Measurements from ENCODE around the gene ILKAP.
A peak's percentile ranks its signal among the peaks of the same experiment; 100 is the strongest.
"Not testable (repeated sequence)": the region's sequence is repeated elsewhere in the genome, so short reads cannot be mapped to it uniquely, and the experiment has no call there.

Gene ILKAP

DNA sequence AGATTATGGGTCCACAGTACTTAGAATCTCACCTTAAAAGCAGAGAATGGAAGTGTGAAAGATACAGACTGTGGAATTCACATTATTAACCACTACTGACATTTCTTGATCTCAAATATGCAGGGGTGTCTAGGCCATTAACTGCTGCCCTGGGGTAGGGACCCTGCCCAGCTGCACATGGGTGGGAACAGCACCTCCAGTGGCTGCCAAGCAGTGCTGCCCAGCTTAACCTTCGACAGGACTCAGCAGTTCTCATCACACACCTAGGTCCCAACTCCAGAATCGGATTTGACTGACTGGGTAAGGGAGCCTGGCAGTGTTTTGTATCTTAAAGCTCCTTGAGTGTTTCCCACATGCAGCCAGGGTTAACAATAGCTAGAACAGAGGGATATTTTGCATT lies 29.8 kb downstream of the ILKAP start:
- Histone ChIP-seq H3K27me3 (ENCODE audit: control insufficient read depth, insufficient read depth, low read length) (no peaks in the 10 kb centered on the region), H3K9ac (ENCODE audit: low read length) (no peak overlapping the region), H3K27ac (ENCODE audit: low read depth, low read length) (no peak overlapping the region), H3K4me1 (ENCODE audit: control insufficient read depth, insufficient read depth, low read length) (peaks cover 16% of the 10 kb centered on the region), H3K36me3 (ENCODE audit: control insufficient read depth, insufficient read depth, low read length) (peaks cover 37% of the 10 kb centered on the region), H3K4me3 (ENCODE audit: low read length) (no peak overlapping the region)

DNA sequence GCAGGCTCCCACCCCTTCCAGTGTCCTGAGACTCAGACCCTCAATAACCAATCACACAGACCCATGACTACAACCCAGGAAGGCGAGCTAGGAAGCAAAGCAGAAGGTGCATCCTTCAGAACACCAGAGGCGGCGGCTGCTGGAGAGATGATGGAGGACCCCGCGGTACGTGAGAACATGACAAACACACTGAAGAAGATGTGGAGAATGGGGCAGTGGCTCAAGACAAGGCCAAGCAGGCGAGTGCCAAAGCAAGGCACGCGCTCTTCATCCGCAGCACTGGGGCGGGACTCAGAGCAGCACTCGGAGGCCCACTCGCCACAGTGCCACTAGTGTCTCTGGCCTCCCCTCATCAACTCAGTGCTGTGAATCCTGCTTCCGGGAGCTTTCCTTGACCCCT lies 31.1 kb downstream of the ILKAP start:
- Histone ChIP-seq H3K9ac (ENCODE audit: low read length) (no peak overlapping the region), H3K4me3 (ENCODE audit: low read length) (no peak overlapping the region), H3K27ac (ENCODE audit: low read depth, low read length) (no peak overlapping the region), H3K36me3 (ENCODE audit: control insufficient read depth, insufficient read depth, low read length) (peaks cover 32% of the 10 kb centered on the region), H3K27me3 (ENCODE audit: control insufficient read depth, insufficient read depth, low read length) (no peaks in the 10 kb centered on the region), H3K4me1 (ENCODE audit: control insufficient read depth, insufficient read depth, low read length) (peaks cover 16% of the 10 kb centered on the region)

- Histone ChIP-seq H3K36me3 (ENCODE audit: control insufficient read depth, insufficient read depth, low read length) (peaks cover 31% of the 10 kb centered on the region), H3K27me3 (ENCODE audit: control insufficient read depth, insufficient read depth, low read length) (no peaks in the 10 kb centered on the region), H3K27ac (ENCODE audit: low read depth, low read length) (no peak overlapping the region), H3K9ac (ENCODE audit: low read length) (no peak overlapping the region), H3K4me1 (ENCODE audit: control insufficient read depth, insufficient read depth, low read length) (peaks cover 16% of the 10 kb centered on the region), H3K4me3 (ENCODE audit: low read length) (no peak overlapping the region)
Measured at GRCh38 chr2:238171575-238172187, 31.8 kb downstream of the ILKAP start.

DNA sequence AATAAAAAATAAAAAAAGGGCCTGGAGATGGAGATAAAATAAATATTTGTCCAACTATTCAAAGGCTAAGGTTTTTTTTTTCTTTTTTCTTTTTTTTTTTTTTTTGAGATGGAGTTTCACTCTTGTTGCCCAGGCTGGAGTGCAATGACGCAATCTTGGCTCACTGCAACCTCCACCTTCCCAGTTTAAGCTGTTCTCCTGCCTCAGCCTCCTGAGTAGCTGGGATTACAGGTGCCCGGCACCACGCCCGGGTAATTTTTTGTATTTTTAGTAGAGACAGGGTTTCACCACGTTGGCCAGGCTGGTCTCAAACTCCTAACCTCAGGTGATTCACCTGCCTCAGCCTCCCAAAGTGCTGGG lies 32.4 kb downstream of the ILKAP start:
- peaks cover 26% of the 10 kb centered on the region for H3K36me3 ChIP-seq (ENCODE audit: control insufficient read depth, insufficient read depth, low read length)

GRCh38 chr2:238170386-238171071 lies 33.0 kb downstream of the ILKAP start:
- H3K36me3 ChIP-seq (ENCODE audit: control insufficient read depth, insufficient read depth, low read length) = peaks cover 26% of the 10 kb centered on the region
- H3K27ac ChIP-seq (ENCODE audit: low read depth, low read length) = peak overlapping the region; percentile 60
- H3K4me1 ChIP-seq (ENCODE audit: control insufficient read depth, insufficient read depth, low read length) = peaks cover 16% of the 10 kb centered on the region
- no peaks in the 10 kb centered on the region for H3K27me3 ChIP-seq (ENCODE audit: control insufficient read depth, insufficient read depth, low read length)
- no peak overlapping the region for H3K4me3 ChIP-seq (ENCODE audit: low read length)
- H3K9ac ChIP-seq (ENCODE audit: low read length) = no peak overlapping the region

More for the DNA sequence above, 32.4 kb downstream of the ILKAP start:
- H3K9ac ChIP-seq (ENCODE audit: low read length); H3K27me3 ChIP-seq (ENCODE audit: control insufficient read depth, insufficient read depth, low read length); H3K27ac ChIP-seq (ENCODE audit: low read depth, low read length); H3K4me3 ChIP-seq (ENCODE audit: low read length): not testable (repeated sequence)
- peaks cover 16% of the 10 kb centered on the region for H3K4me1 ChIP-seq (ENCODE audit: control insufficient read depth, insufficient read depth, low read length)

- Histone ChIP-seq H3K27me3 (ENCODE audit: control insufficient read depth, insufficient read depth, low read length) (no peaks in the 10 kb centered on the region), H3K4me3 (ENCODE audit: low read length) (no peak overlapping the region), H3K27ac (ENCODE audit: low read depth, low read length) (peak overlapping the region; percentile 60), H3K36me3 (ENCODE audit: control insufficient read depth, insufficient read depth, low read length) (peaks cover 26% of the 10 kb centered on the region), H3K9ac (ENCODE audit: low read length) (no peak overlapping the region), H3K4me1 (ENCODE audit: control insufficient read depth, insufficient read depth, low read length) (peaks cover 16% of the 10 kb centered on the region)
Measured at GRCh38 chr2:238169708-238170251, 33.7 kb downstream of the ILKAP start.

GRCh38 chr2:238169048-238169707 lies 34.3 kb downstream of the ILKAP start:
- Histone ChIP-seq H3K9ac (ENCODE audit: low read length) (no peak overlapping the region), H3K27me3 (ENCODE audit: control insufficient read depth, insufficient read depth, low read length) (peaks cover 2% of the 10 kb centered on the region), H3K27ac (ENCODE audit: low read depth, low read length) (peak overlapping the region; percentile 60), H3K4me1 (ENCODE audit: control insufficient read depth, insufficient read depth, low read length) (peaks cover 16% of the 10 kb centered on the region), H3K4me3 (ENCODE audit: low read length) (no peak overlapping the region), H3K36me3 (ENCODE audit: control insufficient read depth, insufficient read depth, low read length) (peaks cover 23% of the 10 kb centered on the region)

DNA sequence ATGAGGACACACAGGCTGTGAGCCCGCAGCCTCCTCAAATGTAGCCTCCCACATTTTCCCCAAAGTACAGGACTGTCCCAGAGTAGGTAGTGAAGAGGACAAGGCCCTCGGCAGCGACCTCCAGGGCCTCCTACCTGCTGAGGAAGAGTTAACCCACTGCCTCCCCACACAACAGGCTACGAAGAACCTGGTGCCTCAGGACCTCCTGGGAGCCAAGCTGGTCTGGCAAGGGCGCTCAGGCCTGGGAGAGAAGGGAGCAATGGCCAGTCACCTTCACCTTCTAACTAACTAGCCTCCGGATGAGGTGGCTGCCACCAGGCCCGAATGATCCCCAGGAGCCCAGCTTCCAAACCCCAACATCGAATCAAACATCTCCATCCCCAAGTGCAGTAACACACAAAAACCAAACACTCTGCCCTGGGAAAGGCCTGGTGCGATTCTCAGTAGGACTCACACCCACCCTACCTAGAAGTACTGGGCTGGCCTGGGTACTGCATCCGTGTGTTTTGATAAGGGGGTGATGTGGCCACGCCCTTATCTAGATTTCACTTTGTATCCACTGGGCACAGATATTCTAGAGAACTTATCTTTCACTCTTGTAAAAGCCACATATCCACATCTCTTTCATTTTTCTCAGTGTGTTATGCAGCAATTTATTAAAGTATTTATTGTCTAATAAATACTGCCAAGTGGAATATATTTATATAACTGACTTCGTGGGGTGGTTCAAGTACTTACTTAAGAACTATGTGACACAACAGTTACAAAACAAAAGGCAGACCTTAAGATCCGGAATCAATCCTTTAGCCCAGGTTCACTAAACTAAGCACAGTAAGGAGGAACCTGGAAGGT lies 35.1 kb downstream of the ILKAP start:
- Histone ChIP-seq H3K27ac (ENCODE audit: low read depth, low read length) (peak overlapping the region; percentile 52), H3K27me3 (ENCODE audit: control insufficient read depth, insufficient read depth, low read length) (peaks cover 6% of the 10 kb centered on the region), H3K4me1 (ENCODE audit: control insufficient read depth, insufficient read depth, low read length) (peaks cover 16% of the 10 kb centered on the region), H3K9ac (ENCODE audit: low read length) (no peak overlapping the region), H3K36me3 (ENCODE audit: control insufficient read depth, insufficient read depth, low read length) (peaks cover 22% of the 10 kb centered on the region), H3K4me3 (ENCODE audit: low read length) (no peak overlapping the region)

DNA sequence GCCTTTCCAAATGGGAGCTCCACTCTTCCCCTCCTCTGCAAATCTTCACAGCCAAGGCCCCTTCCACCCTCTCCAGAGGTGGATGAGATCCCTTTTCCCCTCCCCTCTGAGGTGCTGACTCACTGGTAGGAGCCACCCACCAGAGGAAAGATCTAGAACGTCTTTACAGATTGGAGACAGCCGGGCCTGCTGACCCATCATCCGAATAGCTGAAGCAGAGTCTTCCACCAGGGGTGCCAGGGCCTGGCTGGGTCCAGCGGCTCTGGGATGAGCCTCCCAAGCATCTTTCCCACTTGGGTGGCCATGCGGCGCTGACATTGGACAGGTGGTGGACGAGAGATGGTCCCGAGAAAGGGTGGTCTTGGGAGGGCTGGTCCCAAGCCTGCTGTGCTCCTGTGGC lies 35.7 kb downstream of the ILKAP start:
- H3K4me1 ChIP-seq (ENCODE audit: control insufficient read depth, insufficient read depth, low read length) = peaks cover 16% of the 10 kb centered on the region
- H3K9ac ChIP-seq (ENCODE audit: low read length) = no peak overlapping the region
- H3K4me3 ChIP-seq (ENCODE audit: low read length) = no peak overlapping the region
- peaks cover 6% of the 10 kb centered on the region for H3K27me3 ChIP-seq (ENCODE audit: control insufficient read depth, insufficient read depth, low read length)
- peaks cover 16% of the 10 kb centered on the region for H3K36me3 ChIP-seq (ENCODE audit: control insufficient read depth, insufficient read depth, low read length)
- no peak overlapping the region for H3K27ac ChIP-seq (ENCODE audit: low read depth, low read length)

GRCh38 chr2:238167344-238167715 lies 36.2 kb downstream of the ILKAP start:
- Histone ChIP-seq H3K4me3 (ENCODE audit: low read length) (no peak overlapping the region), H3K9ac (ENCODE audit: low read length) (no peak overlapping the region), H3K27me3 (ENCODE audit: control insufficient read depth, insufficient read depth, low read length) (peaks cover 10% of the 10 kb centered on the region), H3K4me1 (ENCODE audit: control insufficient read depth, insufficient read depth, low read length) (peaks cover 16% of the 10 kb centered on the region), H3K27ac (ENCODE audit: low read depth, low read length) (no peak overlapping the region), H3K36me3 (ENCODE audit: control insufficient read depth, insufficient read depth, low read length) (peaks cover 12% of the 10 kb centered on the region)

GRCh38 chr2:238166391-238167343 lies 36.8 kb downstream of the ILKAP start:
- H3K27me3 ChIP-seq (ENCODE audit: control insufficient read depth, insufficient read depth, low read length) = peaks cover 11% of the 10 kb centered on the region
- no peak overlapping the region for H3K9ac ChIP-seq (ENCODE audit: low read length)
- H3K36me3 ChIP-seq (ENCODE audit: control insufficient read depth, insufficient read depth, low read length) = peaks cover 10% of the 10 kb centered on the region
- no peak overlapping the region for H3K4me3 ChIP-seq (ENCODE audit: low read length)
- H3K4me1 ChIP-seq (ENCODE audit: control insufficient read depth, insufficient read depth, low read length) = peaks cover 16% of the 10 kb centered on the region
- H3K27ac ChIP-seq (ENCODE audit: low read depth, low read length) = no peak overlapping the region

Measured in rectal smooth muscle tissue (tissue), 1 donor.